Measurements from ENCODE around the gene TOM1. TPM values are rescaled to one million over a fixed set of nuclear protein-coding genes. Genes with fewer than 3 reads are reported as not detected.

Gene TOM1
- total RNA-seq, 1 experiment from 2014 or later: 49.1 TPM

- intact Hi-C loops (cut with micrococcal nuclease; ENCODE audit: unreplicated experiment): no loop called here
- H3K36me3 Mint-ChIP-seq (ENCODE audit: insufficient read depth, unreplicated experiment): peaks cover 36% of the 10 kb centered on the region
- CTCF ChIA-PET: no interaction called here
- no TSS peak for BruUV-seq (replicated peaks)
- no peak overlapping the region for H3K4me3 Mint-ChIP-seq (ENCODE audit: low read depth, unreplicated experiment)
- peaks cover 19% of the 10 kb centered on the region for H3K4me1 Mint-ChIP-seq (ENCODE audit: low read depth, unreplicated experiment)
- DNase-seq: no peak
- no peak for TF ChIP-seq CTCF (IDR thresholded peaks at IDR 0.05; ENCODE audit: unreplicated experiment)
- no peaks in the 10 kb centered on the region for H3K9me3 Mint-ChIP-seq (ENCODE audit: low read depth, unreplicated experiment)
- H3K27ac Mint-ChIP-seq (ENCODE audit: unreplicated experiment): no peak overlapping the region
- H3K27me3 Mint-ChIP-seq (ENCODE audit: unreplicated experiment): no peaks in the 10 kb centered on the region
Observed at GRCh38 chr22:35269630-35270029, 30.1 kb upstream of the TOM1 start.

GRCh38 chr22:35274154-35274871 is 25.4 kb upstream of the TOM1 start:
- no peaks in the 10 kb centered on the region for H3K27me3 Mint-ChIP-seq (ENCODE audit: unreplicated experiment)
- H3K27ac Mint-ChIP-seq (ENCODE audit: unreplicated experiment): no peak overlapping the region
- intact Hi-C loops (cut with micrococcal nuclease; ENCODE audit: unreplicated experiment): no loop called here
- BruUV-seq (replicated peaks): no TSS peak
- TF ChIP-seq CTCF (IDR thresholded peaks at IDR 0.05; ENCODE audit: unreplicated experiment): no peak
- no peaks in the 10 kb centered on the region for H3K9me3 Mint-ChIP-seq (ENCODE audit: low read depth, unreplicated experiment)
- DNase-seq: no peak
- no peak overlapping the region for H3K4me3 Mint-ChIP-seq (ENCODE audit: low read depth, unreplicated experiment)
- peaks cover 13% of the 10 kb centered on the region for H3K36me3 Mint-ChIP-seq (ENCODE audit: insufficient read depth, unreplicated experiment)
- H3K4me1 Mint-ChIP-seq (ENCODE audit: low read depth, unreplicated experiment): no peaks in the 10 kb centered on the region
- CTCF ChIA-PET: interaction anchor here (1.0 kb wide), 1 partner anchor 26 kb away, joined by 3 read pairs; the partner anchor contains the start of gene TOM1

- no TSS peak for BruUV-seq (replicated peaks)
- no peak for DNase-seq
- no peaks in the 10 kb centered on the region for H3K9me3 Mint-ChIP-seq (ENCODE audit: low read depth, unreplicated experiment)
- H3K36me3 Mint-ChIP-seq (ENCODE audit: insufficient read depth, unreplicated experiment): peaks cover 13% of the 10 kb centered on the region
- no peak overlapping the region for H3K27ac Mint-ChIP-seq (ENCODE audit: unreplicated experiment)
- H3K4me3 Mint-ChIP-seq (ENCODE audit: low read depth, unreplicated experiment): no peak overlapping the region
- H3K4me1 Mint-ChIP-seq (ENCODE audit: low read depth, unreplicated experiment): no peaks in the 10 kb centered on the region
- TF ChIP-seq CTCF (IDR thresholded peaks at IDR 0.05; ENCODE audit: unreplicated experiment): no peak
- H3K27me3 Mint-ChIP-seq (ENCODE audit: unreplicated experiment): no peaks in the 10 kb centered on the region
- CTCF ChIA-PET: interaction anchor here (0.6 to 1.0 kb wide), 3 partner anchors 16 to 80 kb away, joined by 3 to 4 read pairs (median 3); partner anchors contain the start of gene TOM1
- intact Hi-C loops (cut with micrococcal nuclease; ENCODE audit: unreplicated experiment): no loop called here
Observed at GRCh38 chr22:35275580-35275979, 24.1 kb upstream of the TOM1 start.

GRCh38 chr22:35276019-35276418 is 23.7 kb upstream of the TOM1 start:
- no peaks in the 10 kb centered on the region for H3K4me1 Mint-ChIP-seq (ENCODE audit: low read depth, unreplicated experiment)
- no peak for TF ChIP-seq CTCF (IDR thresholded peaks at IDR 0.05; ENCODE audit: unreplicated experiment)
- intact Hi-C loops (cut with micrococcal nuclease; ENCODE audit: unreplicated experiment): no loop called here
- DNase-seq: no peak
- H3K4me3 Mint-ChIP-seq (ENCODE audit: low read depth, unreplicated experiment): no peak overlapping the region
- CTCF ChIA-PET: interaction anchor here (0.6 kb wide), 1 partner anchor 80 kb away, joined by 4 read pairs; no protein-coding TSS in a partner anchor
- H3K9me3 Mint-ChIP-seq (ENCODE audit: low read depth, unreplicated experiment): no peaks in the 10 kb centered on the region
- H3K36me3 Mint-ChIP-seq (ENCODE audit: insufficient read depth, unreplicated experiment): peaks cover 13% of the 10 kb centered on the region
- H3K27ac Mint-ChIP-seq (ENCODE audit: unreplicated experiment): no peak overlapping the region
- no peaks in the 10 kb centered on the region for H3K27me3 Mint-ChIP-seq (ENCODE audit: unreplicated experiment)
- BruUV-seq (replicated peaks): no TSS peak

All from Calu3 (cell line).